GM19328 (cell line): ENCODE results near the gene TNFRSF12A.

Source experiments
- ATAC-seq: cut with Tn5 transposase; IDR thresholded peaks from one replicate; pipeline ENCODE4 v1.9.1; 2021; ENCODE audit warnings: mild to moderate bottlenecking, moderate library complexity; ENCODE audit not compliant: unreplicated experiment

Gene TNFRSF12A

GRCh38 chr16:3025032-3026002 lies 5.1 kb downstream of the TNFRSF12A start:
- no peak for ATAC-seq

GRCh38 chr16:3026003-3026378 lies 5.8 kb downstream of the TNFRSF12A start:
- ATAC-seq = no peak

- ATAC-seq = no peak
These were observed 6.7 kb downstream of the TNFRSF12A start for GRCh38 chr16:3026609-3027488.

GRCh38 chr16:3027489-3027795 lies 7.3 kb downstream of the TNFRSF12A start:
- ATAC-seq = no peak

- ATAC-seq = no peak
These were observed 8.0 kb downstream of the TNFRSF12A start for GRCh38 chr16:3027983-3028715.

GRCh38 chr16:3028716-3029319 lies 8.7 kb downstream of the TNFRSF12A start:
- no peak for ATAC-seq

- no peak for ATAC-seq
These were observed 9.5 kb downstream of the TNFRSF12A start for GRCh38 chr16:3029491-3030221.

- no peak for ATAC-seq
These were observed 10.3 kb downstream of the TNFRSF12A start for GRCh38 chr16:3030222-3031212.

- ATAC-seq = no peak
These were observed 12.5 kb downstream of the TNFRSF12A start for GRCh38 chr16:3032624-3033023.

GRCh38 chr16:3035289-3035971 lies 15.3 kb downstream of the TNFRSF12A start:
- ATAC-seq = no peak

- no peak for ATAC-seq
These were observed 16.0 kb downstream of the TNFRSF12A start for GRCh38 chr16:3035972-3036725.

GRCh38 chr16:3036726-3037315 lies 16.7 kb downstream of the TNFRSF12A start, which contains the start of gene BICDL2:
TSS of gene BICDL2 (minus strand) at chr16:3036944. CDS start at chr16:3035496, 1,448 bp downstream.
- ATAC-seq = no peak

- no peak for ATAC-seq
These were observed 18.1 kb downstream of the TNFRSF12A start for GRCh38 chr16:3038256-3038655.

- no peak for ATAC-seq
These were observed 18.7 kb downstream of the TNFRSF12A start for GRCh38 chr16:3038896-3039295.

- ATAC-seq = no peak
These were observed 22.2 kb downstream of the TNFRSF12A start for GRCh38 chr16:3042376-3042775.

- no peak for ATAC-seq
These were observed 24.5 kb downstream of the TNFRSF12A start for GRCh38 chr16:3044708-3045107.
